ENCODE results near the gene SLC25A22.

The SLC25A22 gene

GRCh38 chr11:827897-828192, 29.8 kb upstream of the SLC25A22 start, which contains the start of gene CRACR2B:
Gene CRACR2B, plus strand, starts transcription at chr11:827919. Its CDS starts 689 bp downstream, at chr11:828608.
- H3K4me1 ChIP-seq (ENCODE audit: control insufficient read depth, insufficient read depth, low read length), result peaks cover 53% of the 10 kb centered on the region
- H3K27ac ChIP-seq (ENCODE audit: insufficient read depth, low read depth, low read length, poor library complexity, severe bottlenecking), result no peak within 1 kb of the TSS
- peaks cover 72% of the 10 kb centered on the region for H3K27me3 ChIP-seq (ENCODE audit: control insufficient read depth, insufficient read depth, low read length, poor library complexity, severe bottlenecking)
- H3K36me3 ChIP-seq (ENCODE audit: control insufficient read depth, insufficient read depth, low read length), result peaks cover 9% of the 10 kb centered on the region
- WGBS, 2 experiments, result 39 to 46% methylated on average over 5 of the region's 5 CpGs
- H3K9me3 ChIP-seq (ENCODE audit: control insufficient read depth, low read length), result no peaks in the 10 kb centered on the region
- peak within 1 kb of the TSS; percentile 39 for H3K4me3 ChIP-seq (ENCODE audit: insufficient read depth, low read depth, low read length)

- no peaks in the 10 kb centered on the region for H3K9me3 ChIP-seq (ENCODE audit: control insufficient read depth, low read length)
- H3K27me3 ChIP-seq (ENCODE audit: control insufficient read depth, insufficient read depth, low read length, poor library complexity, severe bottlenecking), result peaks cover 69% of the 10 kb centered on the region
- WGBS, 2 experiments, result 1 to 3% methylated on average over 66 of the region's 66 CpGs
- H3K27ac ChIP-seq (ENCODE audit: insufficient read depth, low read depth, low read length, poor library complexity, severe bottlenecking), result no peak overlapping the region
- peak overlapping the region; percentile 39 for H3K4me3 ChIP-seq (ENCODE audit: insufficient read depth, low read depth, low read length)
- H3K4me1 ChIP-seq (ENCODE audit: control insufficient read depth, insufficient read depth, low read length), result peaks cover 51% of the 10 kb centered on the region
- peaks cover 9% of the 10 kb centered on the region for H3K36me3 ChIP-seq (ENCODE audit: control insufficient read depth, insufficient read depth, low read length)
Measured at GRCh38 chr11:827146-827896, 29.2 kb upstream of the SLC25A22 start.

GRCh38 chr11:826836-827145, 28.7 kb upstream of the SLC25A22 start:
- Histone ChIP-seq H3K27me3 (ENCODE audit: control insufficient read depth, insufficient read depth, low read length, poor library complexity, severe bottlenecking) (peaks cover 64% of the 10 kb centered on the region), H3K27ac (ENCODE audit: insufficient read depth, low read depth, low read length, poor library complexity, severe bottlenecking) (no peak overlapping the region), H3K36me3 (ENCODE audit: control insufficient read depth, insufficient read depth, low read length) (peaks cover 9% of the 10 kb centered on the region)

GRCh38 chr11:826227-826621, 28.1 kb upstream of the SLC25A22 start:
- 83 to 89% methylated on average over 9 of the region's 9 CpGs for WGBS, 2 experiments

More at GRCh38 chr11:826836-827145, 28.7 kb upstream of the SLC25A22 start:
- peaks cover 45% of the 10 kb centered on the region for H3K4me1 ChIP-seq (ENCODE audit: control insufficient read depth, insufficient read depth, low read length)
- peak overlapping the region; percentile 39 for H3K4me3 ChIP-seq (ENCODE audit: insufficient read depth, low read depth, low read length)
- 4 to 5% methylated on average over 22 of the region's 22 CpGs for WGBS, 2 experiments
- no peaks in the 10 kb centered on the region for H3K9me3 ChIP-seq (ENCODE audit: control insufficient read depth, low read length)

GRCh38 chr11:825366-826226, 27.5 kb upstream of the SLC25A22 start:
- 90% methylated on average over 12 of the region's 12 CpGs for WGBS, 2 experiments
- peaks cover 37% of the 10 kb centered on the region for H3K4me1 ChIP-seq (ENCODE audit: control insufficient read depth, insufficient read depth, low read length)
- H3K27ac ChIP-seq (ENCODE audit: insufficient read depth, low read depth, low read length, poor library complexity, severe bottlenecking), result no peak overlapping the region
- peaks cover 52% of the 10 kb centered on the region for H3K27me3 ChIP-seq (ENCODE audit: control insufficient read depth, insufficient read depth, low read length, poor library complexity, severe bottlenecking)
- H3K36me3 ChIP-seq (ENCODE audit: control insufficient read depth, insufficient read depth, low read length), result peaks cover 9% of the 10 kb centered on the region
- no peak overlapping the region for H3K4me3 ChIP-seq (ENCODE audit: insufficient read depth, low read depth, low read length)
- H3K9me3 ChIP-seq (ENCODE audit: control insufficient read depth, low read length), result no peaks in the 10 kb centered on the region

More at GRCh38 chr11:826227-826621, 28.1 kb upstream of the SLC25A22 start:
- no peaks in the 10 kb centered on the region for H3K9me3 ChIP-seq (ENCODE audit: control insufficient read depth, low read length)
- no peak overlapping the region for H3K27ac ChIP-seq (ENCODE audit: insufficient read depth, low read depth, low read length, poor library complexity, severe bottlenecking)
- H3K4me1 ChIP-seq (ENCODE audit: control insufficient read depth, insufficient read depth, low read length), result peaks cover 40% of the 10 kb centered on the region
- no peak overlapping the region for H3K4me3 ChIP-seq (ENCODE audit: insufficient read depth, low read depth, low read length)
- H3K27me3 ChIP-seq (ENCODE audit: control insufficient read depth, insufficient read depth, low read length, poor library complexity, severe bottlenecking), result peaks cover 58% of the 10 kb centered on the region
- peaks cover 9% of the 10 kb centered on the region for H3K36me3 ChIP-seq (ENCODE audit: control insufficient read depth, insufficient read depth, low read length)

- H3K9me3 ChIP-seq (ENCODE audit: control insufficient read depth, low read length), result no peaks in the 10 kb centered on the region
- H3K4me1 ChIP-seq (ENCODE audit: control insufficient read depth, insufficient read depth, low read length), result peaks cover 36% of the 10 kb centered on the region
- H3K27me3 ChIP-seq (ENCODE audit: control insufficient read depth, insufficient read depth, low read length, poor library complexity, severe bottlenecking), result peaks cover 45% of the 10 kb centered on the region
- H3K4me3 ChIP-seq (ENCODE audit: insufficient read depth, low read depth, low read length), result no peak overlapping the region
- WGBS, 2 experiments, result 89 to 90% methylated on average over 10 to 11 of the region's 11 CpGs
- H3K36me3 ChIP-seq (ENCODE audit: control insufficient read depth, insufficient read depth, low read length), result peaks cover 9% of the 10 kb centered on the region
- H3K27ac ChIP-seq (ENCODE audit: insufficient read depth, low read depth, low read length, poor library complexity, severe bottlenecking), result no peak overlapping the region
Measured at GRCh38 chr11:824942-825341, 26.9 kb upstream of the SLC25A22 start.

GRCh38 chr11:824292-824880, 26.3 kb upstream of the SLC25A22 start:
- Histone ChIP-seq H3K9me3 (ENCODE audit: control insufficient read depth, low read length) (no peaks in the 10 kb centered on the region), H3K36me3 (ENCODE audit: control insufficient read depth, insufficient read depth, low read length) (peaks cover 9% of the 10 kb centered on the region)

GRCh38 chr11:823441-824291, 25.6 kb upstream of the SLC25A22 start:
- H3K4me3 ChIP-seq (ENCODE audit: insufficient read depth, low read depth, low read length), result no peak overlapping the region
- H3K27ac ChIP-seq (ENCODE audit: insufficient read depth, low read depth, low read length, poor library complexity, severe bottlenecking), result no peak overlapping the region
- H3K9me3 ChIP-seq (ENCODE audit: control insufficient read depth, low read length), result no peaks in the 10 kb centered on the region
- peaks cover 28% of the 10 kb centered on the region for H3K4me1 ChIP-seq (ENCODE audit: control insufficient read depth, insufficient read depth, low read length)
- 93% methylated on average over 53 of the region's 53 CpGs for WGBS, 2 experiments
- H3K27me3 ChIP-seq (ENCODE audit: control insufficient read depth, insufficient read depth, low read length, poor library complexity, severe bottlenecking), result peaks cover 32% of the 10 kb centered on the region
- H3K36me3 ChIP-seq (ENCODE audit: control insufficient read depth, insufficient read depth, low read length), result peaks cover 9% of the 10 kb centered on the region

More at GRCh38 chr11:824292-824880, 26.3 kb upstream of the SLC25A22 start:
- peaks cover 31% of the 10 kb centered on the region for H3K4me1 ChIP-seq (ENCODE audit: control insufficient read depth, insufficient read depth, low read length)
- WGBS, 2 experiments, result 96 to 97% methylated on average over 59 of the region's 59 CpGs
- no peak overlapping the region for H3K4me3 ChIP-seq (ENCODE audit: insufficient read depth, low read depth, low read length)
- H3K27me3 ChIP-seq (ENCODE audit: control insufficient read depth, insufficient read depth, low read length, poor library complexity, severe bottlenecking), result peaks cover 40% of the 10 kb centered on the region
- no peak overlapping the region for H3K27ac ChIP-seq (ENCODE audit: insufficient read depth, low read depth, low read length, poor library complexity, severe bottlenecking)

- H3K4me3 ChIP-seq (ENCODE audit: insufficient read depth, low read depth, low read length), result no peak overlapping the region
- peaks cover 9% of the 10 kb centered on the region for H3K36me3 ChIP-seq (ENCODE audit: control insufficient read depth, insufficient read depth, low read length)
- WGBS, 2 experiments, result 94% methylated on average over 22 of the region's 22 CpGs
- peaks cover 13% of the 10 kb centered on the region for H3K27me3 ChIP-seq (ENCODE audit: control insufficient read depth, insufficient read depth, low read length, poor library complexity, severe bottlenecking)
- H3K27ac ChIP-seq (ENCODE audit: insufficient read depth, low read depth, low read length, poor library complexity, severe bottlenecking), result no peak overlapping the region
- H3K4me1 ChIP-seq (ENCODE audit: control insufficient read depth, insufficient read depth, low read length), result peaks cover 12% of the 10 kb centered on the region
- H3K9me3 ChIP-seq (ENCODE audit: control insufficient read depth, low read length), result no peaks in the 10 kb centered on the region
Measured at GRCh38 chr11:821512-822371, 23.7 kb upstream of the SLC25A22 start.

Data from ectodermal cell (in vitro differentiated cells).